ENCODE data around the gene CAMK1D.

CAMK1D gene

DNA sequence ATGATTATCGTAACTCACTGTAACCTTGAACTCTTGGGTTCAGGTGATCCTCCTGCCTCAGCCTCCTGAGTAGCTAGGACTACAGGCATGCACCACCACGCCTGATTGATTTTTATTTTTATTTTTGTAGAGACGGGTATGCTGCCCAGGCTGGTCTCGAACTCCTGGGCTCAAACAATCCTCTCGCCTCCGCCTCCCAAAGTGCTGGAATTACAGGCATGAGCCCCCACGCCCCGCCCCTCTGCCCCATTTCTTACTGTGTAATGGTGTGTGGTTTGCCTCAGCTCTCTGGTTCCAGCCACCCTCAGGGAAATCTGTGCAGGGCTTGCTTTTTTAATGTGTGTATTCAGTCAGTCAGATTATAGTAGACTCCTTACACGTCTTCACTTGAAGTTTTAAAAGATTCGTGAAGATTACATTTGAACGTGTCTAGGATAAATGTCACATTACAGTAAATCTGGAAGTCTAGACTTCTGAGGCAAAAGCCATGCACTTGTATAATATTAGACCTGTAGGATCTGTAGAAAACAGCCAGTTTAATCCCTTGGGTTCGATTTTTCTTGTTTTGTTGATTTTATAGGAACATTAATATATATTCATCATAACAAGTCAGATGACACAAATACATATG is 276.2 kb downstream of the CAMK1D start:
- TF ChIP-seq ARNTL (CRISPR knock-in tag; IDR thresholded peaks at IDR 0.05; ENCODE audit: borderline replicate concordance, low read depth) = no peak
- no peak for TF ChIP-seq RARB (CRISPR knock-in tag; IDR thresholded peaks at IDR 0.05)
- no peak for TF ChIP-seq OSR1 (CRISPR knock-in tag; IDR thresholded peaks at IDR 0.05)
- TF ChIP-seq ZC3H10 (CRISPR knock-in tag; IDR thresholded peaks at IDR 0.05) = no peak
- TF ChIP-seq, protein P1, sequence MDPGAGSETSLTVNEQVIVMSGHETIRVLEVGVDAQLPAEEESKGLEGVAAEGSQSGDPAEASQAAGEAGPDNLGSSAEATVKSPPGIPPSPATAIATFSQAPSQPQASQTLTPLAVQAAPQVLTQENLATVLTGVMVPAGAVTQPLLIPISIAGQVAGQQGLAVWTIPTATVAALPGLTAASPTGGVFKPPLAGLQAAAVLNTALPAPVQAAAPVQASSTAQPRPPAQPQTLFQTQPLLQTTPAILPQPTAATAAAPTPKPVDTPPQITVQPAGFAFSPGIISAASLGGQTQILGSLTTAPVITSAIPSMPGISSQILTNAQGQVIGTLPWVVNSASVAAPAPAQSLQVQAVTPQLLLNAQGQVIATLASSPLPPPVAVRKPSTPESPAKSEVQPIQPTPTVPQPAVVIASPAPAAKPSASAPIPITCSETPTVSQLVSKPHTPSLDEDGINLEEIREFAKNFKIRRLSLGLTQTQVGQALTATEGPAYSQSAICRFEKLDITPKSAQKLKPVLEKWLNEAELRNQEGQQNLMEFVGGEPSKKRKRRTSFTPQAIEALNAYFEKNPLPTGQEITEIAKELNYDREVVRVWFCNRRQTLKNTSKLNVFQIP (CRISPR knock-in tag; IDR thresholded peaks at IDR 0.05; ENCODE audit: borderline replicate concordance, low read depth) = no peak
- TF ChIP-seq ZFP3 (CRISPR knock-in tag; IDR thresholded peaks at IDR 0.05) = no peak
- TF ChIP-seq ZFP30 (CRISPR knock-in tag; IDR thresholded peaks at IDR 0.05) = no peak
- no peak for TF ChIP-seq CSRNP3 (CRISPR knock-in tag; IDR thresholded peaks at IDR 0.05)
- TF ChIP-seq PATZ1 (CRISPR knock-in tag; IDR thresholded peaks at IDR 0.05; ENCODE audit: borderline replicate concordance) = no peak
- TF ChIP-seq ZNF565 (CRISPR knock-in tag; conservative IDR thresholded peaks at IDR 0.05; ENCODE audit: low read depth) = no peak
- TF ChIP-seq, protein P2, sequence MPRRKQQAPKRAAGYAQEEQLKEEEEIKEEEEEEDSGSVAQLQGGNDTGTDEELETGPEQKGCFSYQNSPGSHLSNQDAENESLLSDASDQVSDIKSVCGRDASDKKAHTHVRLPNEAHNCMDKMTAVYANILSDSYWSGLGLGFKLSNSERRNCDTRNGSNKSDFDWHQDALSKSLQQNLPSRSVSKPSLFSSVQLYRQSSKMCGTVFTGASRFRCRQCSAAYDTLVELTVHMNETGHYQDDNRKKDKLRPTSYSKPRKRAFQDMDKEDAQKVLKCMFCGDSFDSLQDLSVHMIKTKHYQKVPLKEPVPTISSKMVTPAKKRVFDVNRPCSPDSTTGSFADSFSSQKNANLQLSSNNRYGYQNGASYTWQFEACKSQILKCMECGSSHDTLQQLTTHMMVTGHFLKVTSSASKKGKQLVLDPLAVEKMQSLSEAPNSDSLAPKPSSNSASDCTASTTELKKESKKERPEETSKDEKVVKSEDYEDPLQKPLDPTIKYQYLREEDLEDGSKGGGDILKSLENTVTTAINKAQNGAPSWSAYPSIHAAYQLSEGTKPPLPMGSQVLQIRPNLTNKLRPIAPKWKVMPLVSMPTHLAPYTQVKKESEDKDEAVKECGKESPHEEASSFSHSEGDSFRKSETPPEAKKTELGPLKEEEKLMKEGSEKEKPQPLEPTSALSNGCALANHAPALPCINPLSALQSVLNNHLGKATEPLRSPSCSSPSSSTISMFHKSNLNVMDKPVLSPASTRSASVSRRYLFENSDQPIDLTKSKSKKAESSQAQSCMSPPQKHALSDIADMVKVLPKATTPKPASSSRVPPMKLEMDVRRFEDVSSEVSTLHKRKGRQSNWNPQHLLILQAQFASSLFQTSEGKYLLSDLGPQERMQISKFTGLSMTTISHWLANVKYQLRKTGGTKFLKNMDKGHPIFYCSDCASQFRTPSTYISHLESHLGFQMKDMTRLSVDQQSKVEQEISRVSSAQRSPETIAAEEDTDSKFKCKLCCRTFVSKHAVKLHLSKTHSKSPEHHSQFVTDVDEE (CRISPR knock-in tag; IDR thresholded peaks at IDR 0.05) = no peak
- TF ChIP-seq ISL1 (CRISPR knock-in tag; IDR thresholded peaks at IDR 0.05) = no peak
- TF ChIP-seq ZNF8 (CRISPR knock-in tag; IDR thresholded peaks at IDR 0.05) = no peak
- TF ChIP-seq CSDC2 (CRISPR knock-in tag; IDR thresholded peaks at IDR 0.05) = no peak
- TF ChIP-seq SNAI2 (CRISPR knock-in tag; IDR thresholded peaks at IDR 0.05) = no peak
- no peak for TF ChIP-seq CREB5 (CRISPR knock-in tag; IDR thresholded peaks at IDR 0.05; ENCODE audit: low read depth)
- no peak for ATAC-seq

GRCh38 chr10:12628153-12628552 is 278.8 kb downstream of the CAMK1D start:
- ATAC-seq = no peak
- TF ChIP-seq ESRRG (CRISPR knock-in tag; IDR thresholded peaks at IDR 0.05) (no peak), CSDC2 (CRISPR knock-in tag; IDR thresholded peaks at IDR 0.05) (no peak), SNAI2 (CRISPR knock-in tag; IDR thresholded peaks at IDR 0.05) (no peak), ZNF70 (CRISPR knock-in tag; IDR thresholded peaks at IDR 0.05) (no peak), ZFP30 (CRISPR knock-in tag; IDR thresholded peaks at IDR 0.05) (no peak), TOX (CRISPR knock-in tag; IDR thresholded peaks at IDR 0.05; ENCODE audit: borderline replicate concordance) (no peak), ZC3H10 (CRISPR knock-in tag; IDR thresholded peaks at IDR 0.05) (no peak), ZNF8 (CRISPR knock-in tag; IDR thresholded peaks at IDR 0.05) (no peak), PPARA (CRISPR knock-in tag; IDR thresholded peaks at IDR 0.05; ENCODE audit: borderline replicate concordance) (no peak), CSRNP3 (CRISPR knock-in tag; IDR thresholded peaks at IDR 0.05) (no peak), GLIS3 (CRISPR knock-in tag; IDR thresholded peaks at IDR 0.05) (no peak), PATZ1 (CRISPR knock-in tag; IDR thresholded peaks at IDR 0.05; ENCODE audit: borderline replicate concordance) (no peak), ZFP3 (CRISPR knock-in tag; IDR thresholded peaks at IDR 0.05) (no peak), BACH2 (CRISPR knock-in tag; IDR thresholded peaks at IDR 0.05; ENCODE audit: borderline replicate concordance) (no peak), ISL1 (CRISPR knock-in tag; IDR thresholded peaks at IDR 0.05) (no peak), TCF4 (CRISPR knock-in tag; IDR thresholded peaks at IDR 0.05; ENCODE audit: borderline replicate concordance) (no peak), ZNF565 (CRISPR knock-in tag; conservative IDR thresholded peaks at IDR 0.05; ENCODE audit: low read depth) (no peak), CREB5 (CRISPR knock-in tag; IDR thresholded peaks at IDR 0.05; ENCODE audit: low read depth) (no peak), ARNTL (CRISPR knock-in tag; IDR thresholded peaks at IDR 0.05; ENCODE audit: borderline replicate concordance, low read depth) (no peak)

All from SK-N-SH treated with all-trans-retinoic acid at 6 μM for 48 hours (cell line).